ENCODE measurements around the gene NAV2.
"Not testable (repeated sequence)": the region's sequence is repeated elsewhere in the genome, so short reads cannot be mapped to it uniquely, and the experiment has no call there.

The NAV2 gene

DNA sequence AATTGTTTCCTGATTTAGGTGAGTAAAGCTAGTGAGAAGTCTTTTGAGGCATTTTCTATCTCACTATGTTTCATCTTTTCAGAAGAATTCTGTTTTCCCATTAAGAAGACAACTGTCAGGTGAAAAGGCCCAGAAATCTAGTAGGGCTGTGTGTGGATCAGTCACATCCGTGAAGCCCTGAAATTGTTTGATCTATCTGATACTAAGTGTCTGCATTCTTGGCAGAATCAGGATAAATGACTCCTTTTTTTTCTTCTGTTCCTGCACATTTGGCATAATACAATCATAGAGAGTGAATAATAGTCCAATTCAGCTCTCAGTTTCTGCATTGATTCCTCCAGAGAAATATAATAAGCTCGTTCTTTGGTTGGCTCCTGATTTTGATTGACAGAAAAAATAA is 208.3 kb downstream of the NAV2 start:
- no peak for DNase-seq (ENCODE audit: low read depth, low spot score)

DNA sequence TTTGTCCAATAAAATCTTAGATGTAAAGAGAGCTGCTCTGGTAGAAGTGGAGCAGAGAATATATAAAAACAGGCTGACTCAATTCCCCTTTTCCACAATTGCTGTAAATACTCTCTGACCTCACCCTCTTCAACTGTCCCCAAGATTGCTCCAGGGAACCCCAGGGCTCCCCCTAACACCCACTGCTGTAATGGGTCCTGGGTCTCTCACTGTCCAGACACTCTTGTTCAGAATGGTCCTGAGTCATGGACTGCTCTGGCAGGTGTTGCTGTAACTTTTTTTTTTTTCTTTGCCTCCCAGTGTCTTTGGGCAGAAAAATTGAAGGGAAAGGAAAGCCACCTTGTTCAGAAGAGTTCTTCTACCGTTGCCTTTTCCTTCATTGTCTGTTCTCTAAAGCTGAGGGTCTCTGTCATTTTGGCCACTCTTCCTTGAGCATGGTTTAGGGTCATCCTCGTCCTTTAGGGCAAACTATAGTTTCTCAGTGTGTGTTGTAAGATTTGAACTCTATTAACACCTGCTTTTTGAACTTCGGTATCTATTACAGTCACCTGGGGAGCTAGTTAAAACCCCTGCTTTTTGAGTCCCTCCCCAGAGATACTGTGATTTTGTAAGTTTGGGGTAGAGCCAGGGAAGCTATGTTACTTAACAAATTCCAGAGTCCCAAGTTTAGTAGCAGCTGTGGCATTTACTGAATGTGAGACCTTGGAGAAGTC is 209.5 kb downstream of the NAV2 start:
- DNase-seq (ENCODE audit: low read depth, low spot score) = no peak

DNA sequence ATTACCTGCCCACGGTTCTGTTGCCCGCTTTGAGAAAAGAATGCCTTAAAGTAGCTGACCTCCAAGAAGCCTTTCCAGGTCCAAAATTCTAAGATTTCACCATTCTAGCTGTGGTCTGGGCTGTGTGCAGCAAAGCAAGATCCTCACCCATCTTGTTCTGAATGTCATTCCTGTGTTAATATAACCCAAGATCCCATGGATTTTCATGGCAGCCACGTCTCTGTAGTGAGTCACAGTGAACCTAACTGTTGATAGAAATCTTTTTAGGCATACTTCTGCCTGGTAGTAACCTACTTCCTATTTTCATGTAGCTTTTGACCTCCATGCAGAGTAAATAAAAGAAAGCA is 210.0 kb downstream of the NAV2 start:
- DNase-seq (ENCODE audit: low read depth, low spot score) = no peak

DNA sequence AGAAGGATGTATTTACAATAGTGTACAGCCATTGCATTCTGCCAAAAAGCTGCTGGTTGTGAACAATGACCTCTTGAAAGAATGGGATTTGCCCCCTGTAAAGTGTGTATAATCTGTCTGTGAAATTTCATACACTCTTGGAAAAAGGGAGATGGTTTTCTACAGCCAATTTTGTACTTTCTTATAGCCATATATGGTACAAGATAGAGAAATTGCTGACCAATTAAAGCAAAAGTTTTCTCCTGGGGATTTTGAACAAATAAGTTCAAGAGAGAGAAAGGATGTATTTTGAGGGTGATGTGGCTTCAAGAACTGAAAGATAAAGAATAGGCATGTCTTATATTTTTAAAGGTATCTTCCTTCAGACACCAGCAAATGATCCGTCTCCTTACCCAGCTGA is 211.0 kb downstream of the NAV2 start:
- no peak for DNase-seq (ENCODE audit: low read depth, low spot score)

DNA sequence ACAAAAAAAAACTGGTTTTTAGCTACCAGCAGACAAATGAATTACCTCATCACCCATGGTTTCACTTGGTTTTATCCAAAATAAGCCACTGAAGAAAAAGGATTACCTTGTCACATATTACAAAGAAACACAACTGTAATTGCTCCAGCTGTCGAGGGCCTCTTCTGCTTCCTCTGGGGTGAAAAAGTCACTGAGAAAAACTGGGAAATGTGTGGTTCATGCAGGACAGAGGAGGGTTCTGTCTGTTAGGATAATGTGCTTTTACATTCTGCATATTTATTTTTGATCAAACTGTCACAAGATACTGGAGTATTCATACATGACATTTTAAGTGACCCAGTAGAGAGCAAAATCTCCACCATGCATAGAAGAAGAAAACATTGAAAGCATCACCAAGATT is 211.7 kb downstream of the NAV2 start:
- no peak for DNase-seq (ENCODE audit: low read depth, low spot score)

DNA sequence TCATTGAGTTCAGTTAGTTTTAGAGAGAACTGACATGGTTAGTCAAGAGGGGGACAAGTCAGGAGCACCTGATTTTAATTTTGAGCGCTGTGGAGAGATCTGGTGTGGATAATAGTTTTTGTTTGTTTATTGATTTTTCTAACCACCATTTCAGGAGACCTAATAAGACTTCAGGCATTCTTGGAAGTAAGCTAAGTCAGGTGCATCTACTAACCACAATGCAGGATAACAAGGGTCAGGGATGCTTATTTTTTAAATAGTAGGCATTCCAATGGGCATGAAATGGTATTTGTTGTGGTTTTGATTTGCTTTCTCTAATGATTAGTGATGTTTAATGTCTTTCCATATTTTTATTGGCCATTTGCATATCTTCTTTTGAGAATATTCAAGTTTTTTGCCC is 212.1 kb downstream of the NAV2 start:
- no peak for DNase-seq (ENCODE audit: low read depth, low spot score)

DNA sequence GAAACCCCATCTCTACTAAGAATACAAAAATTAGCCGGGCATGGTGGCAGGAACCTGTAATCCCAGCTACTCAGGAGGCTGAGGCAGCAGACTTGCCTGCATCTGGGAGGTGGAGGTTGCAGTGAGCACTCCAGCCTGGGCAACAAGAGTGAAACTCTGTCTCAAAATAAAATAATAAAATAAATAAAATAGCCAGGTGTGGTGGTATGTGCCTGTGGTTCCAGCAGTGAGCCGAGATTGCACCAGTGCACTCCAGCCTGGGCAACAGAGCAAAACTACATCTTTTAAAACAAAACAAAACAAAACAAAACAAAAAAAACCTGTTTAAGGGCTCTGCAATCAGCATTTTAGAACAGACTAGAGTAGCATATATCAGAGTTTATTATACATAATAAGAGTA is 214.8 kb downstream of the NAV2 start:
- not testable (repeated sequence) for DNase-seq (ENCODE audit: low read depth, low spot score)

DNA sequence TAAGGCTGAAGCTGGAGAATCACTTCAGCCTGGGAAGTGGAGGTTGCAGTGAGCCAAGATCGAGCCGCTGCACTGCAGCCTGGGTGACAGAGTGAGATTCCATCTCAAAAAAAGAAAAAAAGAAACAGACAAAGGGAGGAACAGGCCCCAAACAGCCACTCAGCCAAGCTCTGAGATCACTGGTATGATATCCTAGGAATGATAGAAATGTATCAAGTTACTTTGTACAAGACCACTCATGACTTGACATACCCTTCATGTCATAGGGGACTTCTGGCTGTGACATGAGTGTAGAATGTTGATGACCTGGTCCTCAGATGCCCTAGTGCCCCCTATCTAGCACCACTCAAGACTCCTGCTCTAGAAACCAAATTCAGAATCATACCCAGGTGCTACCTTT is 216.5 kb downstream of the NAV2 start:
- DNase-seq (ENCODE audit: low read depth, low spot score) = no peak

DNA sequence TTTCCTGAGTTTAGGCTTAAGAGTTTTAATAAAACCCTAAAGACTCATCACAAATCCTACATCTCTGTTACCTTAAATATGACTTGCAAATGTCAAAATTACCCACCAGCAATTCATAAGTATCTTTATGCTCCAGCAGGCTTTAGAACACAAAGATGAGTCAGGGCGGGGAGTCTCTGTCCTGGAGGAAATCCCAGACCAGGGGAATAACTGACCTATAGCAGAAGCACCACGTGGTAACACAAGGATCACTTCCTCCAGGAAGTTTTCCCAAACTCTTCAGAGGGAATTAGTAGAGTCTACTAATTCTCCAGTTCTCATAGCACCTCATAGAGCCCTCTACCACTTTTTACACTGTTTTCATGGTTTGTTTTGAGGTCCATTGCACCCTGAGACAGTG is 217.0 kb downstream of the NAV2 start:
- no peak for DNase-seq (ENCODE audit: low read depth, low spot score)

DNA sequence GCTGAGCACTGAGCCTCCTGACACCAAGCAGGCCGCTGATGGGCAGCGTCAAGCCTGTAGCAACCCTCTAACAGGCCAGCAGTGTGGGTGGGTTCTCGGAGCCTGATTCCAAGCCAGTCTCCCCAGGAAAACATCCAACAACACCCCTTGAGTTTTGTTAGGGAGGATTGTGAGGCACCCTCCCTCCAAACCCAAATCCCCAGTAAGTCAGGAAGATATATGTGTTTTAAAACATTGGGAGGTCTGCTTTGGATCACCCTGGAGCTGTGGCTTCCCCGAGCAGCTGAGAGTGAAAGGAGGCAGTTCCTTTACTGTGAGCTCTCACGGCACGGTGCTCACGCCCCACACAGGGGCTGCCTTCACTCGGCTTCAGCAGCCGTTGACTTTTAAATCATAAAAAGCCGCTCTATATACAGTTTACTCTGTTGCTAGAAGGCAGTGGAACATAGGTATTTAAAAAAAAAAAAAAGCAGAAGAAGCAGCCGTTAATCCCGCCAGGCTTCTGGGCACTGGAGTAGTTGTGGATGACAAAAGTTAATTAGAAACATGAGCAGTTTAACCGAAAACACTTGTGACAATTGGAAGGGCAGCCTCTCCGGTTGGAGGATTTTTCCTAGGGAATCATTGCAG is 218.6 kb downstream of the NAV2 start:
- DNase-seq (ENCODE audit: low read depth, low spot score) = no peak

DNA sequence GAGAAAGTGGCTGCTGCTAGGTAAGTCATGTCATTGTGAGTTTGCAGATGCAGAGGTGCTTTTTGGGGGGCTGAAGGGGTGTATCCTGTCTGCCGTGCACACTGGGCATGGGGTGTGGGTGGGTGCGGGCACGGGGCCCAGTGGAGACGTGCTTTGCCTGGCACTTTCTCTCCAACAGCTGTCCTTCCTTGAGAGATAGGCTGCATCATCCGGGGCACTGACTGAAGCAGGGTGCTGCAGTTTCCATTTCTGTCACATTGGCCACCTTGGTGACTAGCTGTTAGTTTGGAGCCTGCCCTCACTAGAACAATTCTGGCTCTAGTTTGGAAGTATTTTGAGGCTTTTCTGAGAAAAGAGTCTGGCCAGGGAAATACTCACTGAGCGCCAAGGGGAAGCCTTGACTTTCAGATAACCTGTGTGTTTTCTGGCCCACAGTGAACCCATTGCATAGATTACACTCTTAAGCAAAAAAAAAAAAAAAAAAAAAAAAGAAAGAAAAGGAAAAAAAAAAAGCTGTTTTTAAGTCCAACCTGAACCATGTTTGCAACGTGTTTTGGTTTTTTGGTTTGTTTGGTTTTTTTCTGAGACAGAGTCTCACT is 219.2 kb downstream of the NAV2 start:
- no peak for DNase-seq (ENCODE audit: low read depth, low spot score)

DNA sequence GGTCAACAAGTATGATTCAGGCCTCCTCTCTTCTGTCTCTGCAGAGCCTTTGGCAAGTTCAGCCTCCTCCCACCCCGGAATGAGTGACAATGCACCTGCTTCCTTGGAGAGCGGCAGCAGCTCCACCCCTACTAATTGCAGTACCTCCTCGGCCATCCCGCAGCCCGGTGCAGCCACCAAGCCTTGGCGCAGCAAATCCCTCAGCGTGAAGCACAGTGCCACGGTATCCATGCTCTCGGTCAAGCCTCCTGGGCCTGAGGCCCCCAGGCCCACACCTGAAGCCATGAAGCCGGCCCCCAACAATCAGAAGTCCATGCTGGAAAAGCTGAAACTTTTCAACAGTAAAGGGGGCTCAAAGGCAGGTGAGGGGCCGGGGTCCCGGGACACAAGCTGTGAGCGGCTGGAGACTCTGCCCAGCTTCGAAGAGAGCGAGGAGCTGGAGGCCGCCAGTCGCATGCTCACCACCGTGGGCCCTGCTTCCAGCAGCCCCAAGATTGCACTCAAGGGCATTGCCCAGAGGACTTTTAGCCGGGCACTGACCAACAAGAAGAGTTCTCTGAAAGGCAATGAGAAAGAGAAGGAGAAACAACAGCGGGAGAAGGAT is 220.6 kb downstream of the NAV2 start:
- no peak for DNase-seq (ENCODE audit: low read depth, low spot score)

DNA sequence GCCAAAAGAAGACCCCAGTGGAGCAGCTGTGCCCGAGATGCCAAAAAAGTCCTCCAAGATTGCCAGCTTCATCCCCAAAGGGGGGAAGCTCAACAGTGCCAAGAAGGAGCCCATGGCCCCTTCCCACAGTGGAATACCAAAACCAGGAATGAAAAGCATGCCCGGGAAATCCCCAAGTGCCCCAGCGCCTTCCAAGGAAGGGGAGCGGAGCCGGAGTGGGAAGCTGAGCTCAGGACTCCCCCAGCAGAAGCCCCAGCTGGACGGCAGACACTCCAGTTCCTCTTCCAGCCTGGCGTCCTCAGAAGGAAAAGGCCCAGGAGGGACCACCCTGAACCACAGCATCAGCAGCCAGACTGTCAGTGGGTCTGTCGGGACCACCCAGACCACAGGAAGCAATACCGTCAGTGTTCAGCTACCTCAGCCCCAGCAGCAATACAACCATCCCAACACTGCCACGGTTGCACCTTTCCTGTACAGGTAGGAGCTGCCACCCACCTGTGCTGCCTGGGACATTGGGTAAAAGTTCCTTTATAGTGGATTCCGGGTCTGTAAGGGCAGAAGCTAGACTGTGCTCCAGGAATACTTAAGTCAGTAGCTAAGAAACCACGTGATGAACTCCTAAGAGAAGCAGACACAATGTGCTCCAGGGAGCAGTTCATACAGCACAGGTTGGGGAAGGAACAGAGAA is 221.3 kb downstream of the NAV2 start:
- no peak for DNase-seq (ENCODE audit: low read depth, low spot score)

DNA sequence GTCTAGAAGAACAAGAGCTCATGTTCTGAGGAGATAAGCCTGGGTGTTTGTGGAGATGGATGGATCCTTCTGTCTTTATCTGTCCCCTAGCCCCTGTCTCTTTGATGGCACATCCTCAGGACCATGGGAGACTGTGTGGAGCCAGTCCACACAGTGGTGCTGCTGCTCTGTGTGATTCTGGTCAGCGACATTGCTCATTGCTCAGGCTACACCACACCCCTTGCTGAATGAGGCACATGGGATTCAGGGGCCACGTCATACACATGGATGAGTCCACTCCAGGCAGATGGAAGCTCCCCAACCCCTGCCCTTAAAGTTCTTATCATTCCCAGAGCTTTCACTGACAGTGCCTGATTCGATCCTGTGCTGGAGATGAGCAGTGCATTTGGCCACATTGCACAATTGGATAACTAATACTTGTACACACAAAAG is 222.2 kb downstream of the NAV2 start:
- DNase-seq (ENCODE audit: low read depth, low spot score) = no peak

DNA sequence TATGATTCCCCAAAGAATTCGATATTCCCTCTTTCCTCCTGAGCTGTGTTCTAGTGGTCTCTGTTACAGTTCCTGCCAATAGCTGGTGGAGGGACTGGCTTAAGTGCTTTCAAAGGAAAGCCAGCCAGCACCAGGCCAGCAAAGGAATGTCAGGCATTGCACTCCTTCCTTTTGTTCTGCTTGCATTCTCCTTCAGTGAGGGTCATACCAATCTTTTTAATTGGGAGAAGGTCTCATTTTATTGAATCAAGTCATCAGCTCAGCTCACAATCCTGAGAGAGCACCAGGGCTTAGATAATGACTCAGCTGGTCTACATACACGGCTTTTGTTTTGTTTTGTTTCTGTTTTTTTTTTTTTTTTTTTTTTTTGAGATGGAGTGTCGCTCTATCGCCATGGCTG is 222.9 kb downstream of the NAV2 start:
- DNase-seq (ENCODE audit: low read depth, low spot score) = no peak

DNA sequence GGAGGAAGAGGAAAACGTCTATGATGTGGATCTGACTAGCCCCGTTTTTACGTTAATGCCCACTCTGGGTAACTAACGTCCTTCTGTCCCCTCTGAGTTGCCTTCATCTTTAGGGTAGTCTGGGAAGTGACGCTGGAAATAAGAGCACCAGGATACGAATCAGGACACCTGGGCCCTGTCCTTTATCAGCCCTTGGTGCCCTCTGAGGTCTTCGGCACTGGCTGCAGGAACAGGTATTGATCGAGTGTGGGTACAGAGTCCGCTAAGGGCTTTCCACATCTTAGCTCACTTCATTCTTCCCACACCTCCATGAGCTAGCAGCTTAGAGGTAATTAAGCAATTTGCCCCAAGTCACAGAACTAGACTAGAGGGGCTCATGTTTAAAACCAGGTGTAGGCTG is 223.8 kb downstream of the NAV2 start:
- no peak for DNase-seq (ENCODE audit: low read depth, low spot score)

DNA sequence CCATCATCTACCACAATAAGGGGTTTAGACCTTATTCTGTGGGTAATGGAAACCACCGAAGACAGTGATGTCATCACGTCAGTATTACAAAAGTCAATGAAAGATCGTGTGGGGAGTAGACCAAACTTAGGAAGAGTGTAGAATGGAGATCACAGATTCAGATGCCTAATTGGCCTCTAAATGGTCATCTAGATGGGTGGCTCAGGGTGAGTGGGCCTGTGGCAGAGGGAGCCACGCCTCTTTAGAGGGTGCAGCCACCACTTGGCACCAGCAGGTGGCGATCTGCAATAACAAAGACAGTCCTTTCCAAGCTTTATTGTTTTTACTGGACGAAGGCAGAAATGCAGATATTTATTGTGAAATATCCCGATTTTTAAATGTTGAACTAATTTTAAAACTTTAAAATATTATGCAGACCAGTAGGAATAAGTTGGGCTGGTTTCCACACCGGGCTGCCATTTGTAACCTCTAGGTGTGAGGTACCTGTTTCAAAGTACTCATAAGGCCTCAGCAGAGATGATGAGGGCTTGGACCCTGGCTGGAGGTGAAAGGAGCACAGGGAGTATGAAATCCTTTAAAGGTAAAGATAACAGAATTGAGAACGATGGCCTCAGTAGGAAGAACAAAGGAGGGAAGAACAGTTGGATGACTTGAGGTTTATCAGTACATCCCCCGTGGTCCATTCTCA is 225.7 kb downstream of the NAV2 start:
- DNase-seq (ENCODE audit: low read depth, low spot score) = no peak

DNA sequence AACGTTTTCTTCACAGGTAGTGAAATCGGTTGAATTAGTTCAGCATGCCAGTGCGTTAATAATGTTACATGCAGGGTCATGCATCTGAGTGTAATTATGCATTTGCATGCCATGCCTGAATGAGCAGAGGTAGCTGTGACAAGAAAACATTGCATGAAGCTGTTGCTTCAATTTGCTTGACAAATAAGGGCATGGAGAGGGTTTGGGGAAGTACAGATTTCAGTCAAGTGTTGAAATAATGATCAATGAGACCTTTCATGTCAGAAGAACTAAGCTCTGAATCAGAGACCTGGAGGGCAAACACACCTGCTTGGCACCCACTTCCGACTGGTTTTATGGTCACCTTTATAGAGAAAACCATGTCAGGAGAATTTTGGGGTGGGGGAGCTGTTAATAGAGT is 226.2 kb downstream of the NAV2 start:
- no peak for DNase-seq (ENCODE audit: low read depth, low spot score)

DNA sequence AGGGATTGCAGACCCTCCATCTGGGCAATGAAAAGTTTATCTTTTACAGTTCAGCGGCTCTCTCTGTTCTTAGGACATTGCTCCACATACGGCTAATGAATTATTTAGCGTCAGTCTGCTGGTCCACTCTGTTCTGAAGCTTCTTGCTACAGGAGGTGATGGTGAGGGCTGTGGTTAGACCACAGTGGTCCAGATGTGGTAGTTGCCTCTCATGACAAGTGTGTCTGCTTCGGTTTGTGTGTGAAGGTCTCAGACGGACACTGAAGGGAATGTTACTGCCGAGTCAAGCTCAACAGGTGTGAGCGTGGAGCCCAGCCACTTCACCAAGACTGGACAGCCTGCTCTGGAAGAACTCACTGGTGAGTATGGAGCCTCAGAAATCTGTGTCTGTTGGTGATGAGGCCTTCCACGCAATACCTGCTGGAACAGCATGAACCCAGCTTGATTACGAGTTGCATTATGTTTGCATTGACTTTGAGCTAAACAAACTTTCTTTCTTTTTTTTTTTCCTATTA is 226.8 kb downstream of the NAV2 start:
- no peak for DNase-seq (ENCODE audit: low read depth, low spot score)

DNA sequence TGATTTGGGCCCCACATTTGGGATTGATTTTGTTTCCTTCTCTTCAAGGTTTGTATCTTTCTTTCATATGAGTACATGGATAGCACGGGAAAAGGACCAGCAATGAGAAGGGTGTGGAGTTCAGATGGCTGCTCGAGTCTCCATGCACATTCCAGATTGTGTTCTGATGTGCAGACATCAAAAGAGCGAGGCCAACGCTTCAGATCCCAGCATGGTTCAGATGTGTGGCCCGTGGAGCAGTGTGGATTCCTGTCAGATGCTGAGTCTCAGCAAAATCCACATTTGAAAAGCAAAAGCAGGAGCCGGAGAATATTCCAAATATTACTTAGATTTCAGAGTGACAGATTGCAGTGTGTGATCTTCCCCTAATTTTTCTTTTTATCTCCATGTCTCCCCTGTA is 228.2 kb downstream of the NAV2 start:
- DNase-seq (ENCODE audit: low read depth, low spot score) = no peak

DNA sequence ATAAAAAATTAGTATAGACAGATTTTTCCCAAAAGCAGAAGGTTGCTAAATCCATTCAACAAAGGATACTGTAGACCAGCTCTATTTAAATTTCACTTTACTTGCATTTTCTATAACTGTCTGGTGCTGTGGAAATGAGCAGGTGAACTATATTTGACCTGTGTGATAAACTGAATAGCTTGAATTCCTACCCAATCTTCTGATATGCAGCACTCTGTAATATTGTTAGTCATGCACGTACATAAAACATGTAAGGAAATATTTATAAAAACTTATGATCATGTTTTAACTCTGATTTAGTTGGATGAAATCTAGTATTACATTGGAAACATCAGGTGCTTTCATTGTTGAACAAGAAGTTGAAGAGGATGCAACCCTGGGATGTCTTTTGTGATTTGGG is 234.0 kb downstream of the NAV2 start:
- no peak for DNase-seq (ENCODE audit: low read depth, low spot score)

All from smooth muscle cell of the brain vasculature (primary cell).